HG03039 (cell line): ENCODE data around the gene C8G.

ENCODE experiments used
- ATAC-seq: cut with Tn5 transposase; IDR thresholded peaks from one replicate; pipeline ENCODE4 v1.9.1; 2021; ENCODE audit warnings: mild to moderate bottlenecking, moderate library complexity; ENCODE audit not compliant: unreplicated experiment

C8G gene

GRCh38 chr9:136964833-136965422, 19.9 kb downstream of the C8G start:
- no peak for ATAC-seq

GRCh38 chr9:136965771-136966484, 20.9 kb downstream of the C8G start:
- ATAC-seq = no peak

GRCh38 chr9:136968333-136969127, 23.5 kb downstream of the C8G start:
- ATAC-seq = no peak

- no peak for ATAC-seq
These were observed 24.1 kb downstream of the C8G start for GRCh38 chr9:136969150-136969549.

GRCh38 chr9:136969774-136970173, 24.7 kb downstream of the C8G start:
- no peak for ATAC-seq

- ATAC-seq = no peak
These were observed 25.3 kb downstream of the C8G start for GRCh38 chr9:136970361-136970760.

- ATAC-seq = no peak
These were observed 26.7 kb downstream of the C8G start for GRCh38 chr9:136971746-136972145.

GRCh38 chr9:136972335-136972734, 27.3 kb downstream of the C8G start:
- no peak for ATAC-seq

GRCh38 chr9:136972743-136973142, 27.7 kb downstream of the C8G start:
- ATAC-seq = no peak

- no peak for ATAC-seq
These were observed 28.9 kb downstream of the C8G start for GRCh38 chr9:136973618-136974617.

GRCh38 chr9:136974817-136975535, 29.9 kb downstream of the C8G start:
- no peak for ATAC-seq

GRCh38 chr9:136975644-136976043, 30.6 kb downstream of the C8G start:
- no peak for ATAC-seq

- no peak for ATAC-seq
These were observed 32.2 kb downstream of the C8G start, which contains the start of gene PTGDS for GRCh38 chr9:136977223-136977622. Gene PTGDS (plus strand): TSS chr9:136977504. CDS start chr9:136977579, 75 bp downstream.

GRCh38 chr9:136977649-136978072, 32.6 kb downstream of the C8G start:
- ATAC-seq = no peak

- no peak for ATAC-seq
These were observed 33.2 kb downstream of the C8G start for GRCh38 chr9:136978073-136978864.

- ATAC-seq = no peak
These were observed 34.0 kb downstream of the C8G start for GRCh38 chr9:136978865-136979544.

GRCh38 chr9:136979769-136980587, 34.9 kb downstream of the C8G start:
- ATAC-seq = no peak
